Activated CD4-positive, CD25-positive, alpha-beta regulatory T cell treated with anti-CD3 and anti-CD28 coated beads, Interleukin-2, amount 50 U/mL, for 24 hours (primary cell): ENCODE data around the gene FAM228B.
"Not testable (repeated sequence)": the region's sequence is repeated elsewhere in the genome, so short reads cannot be mapped to it uniquely, and the experiment has no call there.

Experiments used
- ATAC-seq, 2 donors: fragments of 150-1000 bp; cut with Tn5 transposase; one replicate each; pipeline ENCODE4 v1.10.0; 2021; ENCODE audit warnings: mild to moderate bottlenecking in 1 of 2, moderate library complexity in 1 of 2

The FAM228B gene

DNA sequence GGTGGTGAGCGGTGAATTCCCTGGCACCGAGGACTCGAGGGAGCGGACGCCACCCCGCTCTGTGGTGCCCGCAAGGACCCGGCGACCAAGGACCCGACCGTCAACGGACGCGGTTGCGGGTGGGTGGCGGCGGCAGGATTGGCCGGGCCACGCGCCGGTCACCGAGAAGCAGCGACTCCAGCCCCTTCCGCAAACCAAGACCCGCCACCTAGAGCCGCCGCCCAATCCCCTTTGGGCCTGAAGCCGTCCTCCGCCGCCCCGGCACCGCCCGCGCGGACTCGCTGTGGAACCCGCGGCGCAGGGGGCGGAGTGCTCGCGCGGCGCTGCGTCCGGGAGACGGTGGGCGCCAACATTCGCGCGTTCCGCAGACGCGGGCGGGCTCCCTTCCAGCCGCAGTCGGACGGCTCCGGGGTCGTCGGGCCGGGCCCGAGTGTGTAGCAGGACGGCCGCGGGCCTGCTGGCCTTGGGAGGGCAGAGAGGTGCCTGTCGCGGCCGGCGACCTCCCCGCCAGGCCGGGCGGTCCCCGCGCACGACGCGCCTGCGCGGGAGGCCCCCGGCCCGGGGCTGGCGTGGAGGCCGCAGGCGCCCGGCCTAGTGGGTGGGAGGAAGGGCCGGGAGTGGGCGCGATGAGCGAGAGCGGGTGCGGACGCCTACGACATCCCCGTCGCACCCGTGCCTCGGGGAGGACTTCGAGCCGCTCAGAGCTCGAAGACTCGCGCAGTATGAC is at the start of gene FAM228B, which contains the start of gene PFN4:
FAM228B (plus strand) TSS at position 275 of the 727 bp plus-strand sequence. CDS start 893 bp downstream, outside the sequence.
PFN4 (minus strand) TSS at position 140 of the 727 bp plus-strand sequence. CDS start 799 bp downstream, outside the sequence.
- ATAC-seq: peak; percentile 91 to 94

DNA sequence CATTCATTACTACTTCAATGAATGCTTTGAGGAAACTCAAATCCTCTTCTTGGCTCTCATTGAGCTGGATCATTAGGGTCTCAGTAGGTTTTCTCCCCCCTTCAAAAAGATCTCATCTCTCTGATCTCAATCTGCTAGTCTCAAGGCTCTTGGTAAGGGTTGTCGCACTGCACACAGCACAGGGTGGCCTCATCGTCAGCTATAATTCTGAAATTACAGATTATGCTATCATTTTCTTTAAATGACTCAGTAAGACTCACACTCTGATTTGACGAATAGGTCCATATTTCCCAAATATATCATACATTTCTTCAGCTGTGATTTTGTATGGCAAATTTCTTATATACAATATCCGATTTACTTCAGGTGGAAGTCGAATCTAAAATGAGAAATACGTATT is 49.5 kb upstream of the FAM228B start:
- ATAC-seq: no peak

DNA sequence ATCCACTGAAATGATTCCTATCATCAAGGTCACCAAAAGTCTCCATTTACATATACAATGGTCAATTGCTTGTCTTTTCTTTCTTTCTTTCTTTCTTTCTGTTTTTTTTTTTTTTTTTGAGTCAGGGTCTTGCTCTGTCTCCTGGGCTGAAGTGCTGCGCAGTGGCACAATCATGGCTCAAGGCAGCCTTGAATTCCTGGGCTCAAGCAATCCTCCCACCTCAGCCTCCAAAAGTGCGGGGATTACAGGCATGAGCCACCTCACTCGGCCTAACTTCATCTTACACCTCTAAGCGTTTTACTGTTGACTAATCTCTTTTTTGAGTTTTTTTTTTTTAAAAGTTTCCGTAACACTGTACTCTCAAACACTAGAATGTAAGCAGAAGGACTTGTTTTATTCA is 48.0 kb upstream of the FAM228B start:
- ATAC-seq: no peak

DNA sequence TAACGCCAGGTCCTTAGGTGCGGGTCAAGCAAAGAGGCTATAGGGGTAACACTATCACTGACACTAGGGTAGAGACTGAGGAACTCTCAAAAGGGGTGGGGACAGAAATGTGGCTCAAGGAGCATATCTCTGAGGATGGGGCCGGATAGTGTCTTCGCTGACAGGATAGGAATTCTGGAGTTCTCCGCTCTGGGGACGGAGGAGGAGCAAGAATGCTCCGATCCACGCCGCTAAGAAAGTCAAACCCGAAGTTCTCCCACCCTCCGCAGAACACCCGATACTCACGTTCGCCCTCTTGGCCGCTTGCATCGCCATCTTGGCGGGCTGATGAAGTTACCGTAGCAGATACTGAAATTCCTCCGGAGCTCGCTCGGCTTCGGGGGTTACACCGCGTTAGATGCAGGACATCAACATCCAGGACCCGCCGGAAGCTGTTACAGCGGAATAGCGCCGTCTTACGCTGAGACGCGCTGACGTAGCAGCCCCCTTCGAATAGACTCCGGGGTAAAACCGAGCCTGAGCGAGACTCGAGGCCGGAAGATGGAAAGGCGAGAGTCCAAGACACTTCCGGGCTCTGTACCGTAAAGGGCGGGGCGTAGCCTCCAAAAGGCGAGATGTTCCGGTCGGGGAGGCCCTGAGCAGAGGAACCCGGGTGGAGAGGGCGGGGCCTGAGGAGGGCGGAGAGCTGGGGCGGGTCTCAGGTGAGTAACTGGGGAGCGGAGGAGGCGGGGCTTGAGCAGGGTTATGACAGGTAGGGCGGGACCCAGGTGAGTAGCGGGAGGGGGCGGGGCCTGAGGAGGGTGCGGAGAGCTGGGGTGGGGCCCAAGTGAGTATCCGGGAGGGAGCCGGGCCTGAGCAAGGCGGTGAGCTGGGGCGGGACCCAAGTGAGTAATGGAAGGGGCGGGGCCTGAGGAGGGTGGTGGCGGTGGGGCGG is 47.1 kb upstream of the FAM228B start, which contains the start of gene SF3B6:
SF3B6 (minus strand) TSS at position 412 of the 934 bp plus-strand sequence; CDS start at position 315, 97 bp downstream.
- peak; percentile 93 to 95 for ATAC-seq

DNA sequence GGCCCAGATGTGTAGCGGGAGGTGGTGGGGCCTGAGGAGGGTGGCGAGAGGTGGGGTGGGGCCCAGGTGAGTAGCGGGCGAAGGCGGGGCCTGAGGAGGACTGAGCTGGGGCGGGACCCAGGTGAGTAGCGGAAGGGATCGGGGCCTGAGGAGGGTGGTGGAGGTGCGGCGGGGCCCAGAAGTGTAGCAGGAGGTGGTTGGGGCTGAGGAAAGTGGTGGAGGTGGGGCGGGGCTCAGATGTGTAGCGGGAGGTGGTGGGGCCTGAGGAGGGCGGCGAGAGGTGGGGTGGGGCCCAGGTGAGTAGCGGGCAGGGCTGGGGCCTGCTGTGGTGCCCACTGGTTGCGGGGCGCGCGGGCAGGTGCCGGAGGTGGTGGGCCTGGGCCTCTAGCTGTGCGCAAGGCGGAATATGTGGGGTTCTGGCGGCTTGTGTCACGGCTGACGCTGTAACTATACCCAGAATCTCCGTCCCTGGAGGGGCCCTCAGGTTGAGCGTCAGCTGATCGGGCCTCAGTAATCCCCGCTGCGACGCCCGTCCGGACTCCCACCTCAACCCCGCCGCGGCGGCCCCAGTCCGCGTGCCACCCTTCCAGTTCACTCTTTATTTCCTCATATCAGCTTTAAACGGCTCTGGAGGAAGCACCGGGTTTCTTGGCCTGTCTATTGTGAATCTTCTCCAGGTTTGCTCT is 46.3 kb upstream of the FAM228B start:
- ATAC-seq: no peak

DNA sequence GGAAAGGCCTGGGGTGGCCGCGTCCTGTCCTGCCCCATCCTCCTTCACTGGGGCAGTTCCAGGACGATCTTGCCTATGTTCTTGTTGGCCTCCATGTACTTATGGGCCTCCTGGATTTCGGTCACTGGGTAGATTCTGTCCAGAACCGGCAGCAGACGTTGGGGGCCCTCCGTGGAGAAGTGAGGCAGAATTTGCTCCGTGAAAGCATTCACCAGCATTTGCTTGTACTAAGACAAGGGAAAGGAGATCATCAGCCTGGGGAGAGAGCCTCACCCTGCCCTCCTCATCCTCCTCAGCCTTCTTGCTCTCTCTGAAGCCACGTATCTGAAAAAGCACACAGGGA is 45.8 kb upstream of the FAM228B start:
- ATAC-seq: no peak

DNA sequence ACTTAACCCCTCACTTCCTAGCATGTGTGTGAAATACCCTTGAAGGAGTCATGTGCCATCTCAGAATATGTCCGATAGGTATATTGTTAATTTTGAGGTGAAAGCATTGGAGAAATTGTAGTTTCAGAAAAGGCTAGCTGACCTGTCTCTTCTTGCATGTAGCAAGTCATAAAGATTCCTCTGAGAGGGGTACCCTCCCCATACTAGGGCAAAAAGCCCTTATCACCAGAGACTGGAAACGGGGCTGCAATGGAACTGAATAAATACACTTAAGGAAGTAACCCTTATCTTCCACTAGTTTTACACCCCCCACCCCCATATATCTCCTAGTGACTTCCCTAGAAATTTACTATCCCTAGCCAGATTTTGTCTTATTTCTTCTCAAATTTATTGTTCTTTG is 45.4 kb upstream of the FAM228B start:
- no peak for ATAC-seq

DNA sequence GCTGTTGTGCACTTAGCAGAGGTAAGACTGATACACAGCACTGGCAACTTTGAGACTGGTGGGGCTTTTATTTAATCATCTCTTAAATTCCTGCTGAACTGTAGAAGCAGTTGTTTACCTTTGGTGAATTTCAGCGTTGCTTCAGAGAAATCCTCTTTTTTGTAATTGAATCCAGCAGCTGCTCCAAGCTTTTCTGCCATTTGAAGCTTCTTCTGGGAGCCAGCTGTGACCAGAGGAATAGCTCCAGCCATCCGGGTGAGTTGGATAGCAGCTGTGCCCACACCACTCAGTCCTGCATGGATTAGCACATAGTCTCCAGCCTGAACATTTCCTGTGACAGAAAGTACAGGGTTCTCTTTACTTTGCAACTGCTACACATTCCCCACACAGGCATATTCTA is 42.6 kb upstream of the FAM228B start:
- ATAC-seq: no peak

DNA sequence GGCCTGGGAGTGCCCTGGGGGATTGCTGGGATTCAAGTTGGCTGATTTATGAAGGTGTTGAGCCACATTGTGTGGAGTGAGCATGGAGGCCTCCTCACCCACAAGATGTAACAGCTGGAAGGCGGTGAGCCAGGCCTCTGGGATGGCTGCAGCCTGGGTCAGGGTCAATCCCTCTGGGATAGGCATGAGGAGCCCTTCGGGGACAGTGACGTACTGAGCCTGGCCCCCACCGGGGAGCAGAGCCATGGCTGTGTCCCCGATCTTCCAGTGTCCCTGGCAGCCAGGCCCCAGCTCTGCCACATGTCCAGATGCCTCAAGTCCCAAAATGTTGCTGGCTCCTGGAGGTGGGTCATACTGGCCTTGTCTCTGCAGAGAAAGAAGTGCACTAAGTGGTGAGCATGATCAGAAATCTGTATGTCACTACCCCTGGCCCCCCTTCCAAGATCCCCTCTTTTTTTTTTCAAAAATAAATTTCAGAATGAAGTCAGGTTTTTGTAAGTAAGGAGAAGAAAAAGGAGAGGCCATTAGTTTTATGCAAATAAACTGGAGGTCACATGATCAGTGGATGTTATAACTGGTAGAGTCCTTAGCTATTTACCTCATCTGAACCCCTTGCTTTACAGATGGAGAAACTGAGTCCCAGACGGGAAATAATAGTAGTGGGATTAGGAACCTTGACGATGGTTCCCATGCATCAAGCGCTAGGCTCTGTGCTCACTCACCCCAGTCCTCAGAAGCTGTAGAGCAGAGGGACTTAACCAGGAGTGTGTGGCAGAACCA is 40.3 kb upstream of the FAM228B start:
- no peak for ATAC-seq

DNA sequence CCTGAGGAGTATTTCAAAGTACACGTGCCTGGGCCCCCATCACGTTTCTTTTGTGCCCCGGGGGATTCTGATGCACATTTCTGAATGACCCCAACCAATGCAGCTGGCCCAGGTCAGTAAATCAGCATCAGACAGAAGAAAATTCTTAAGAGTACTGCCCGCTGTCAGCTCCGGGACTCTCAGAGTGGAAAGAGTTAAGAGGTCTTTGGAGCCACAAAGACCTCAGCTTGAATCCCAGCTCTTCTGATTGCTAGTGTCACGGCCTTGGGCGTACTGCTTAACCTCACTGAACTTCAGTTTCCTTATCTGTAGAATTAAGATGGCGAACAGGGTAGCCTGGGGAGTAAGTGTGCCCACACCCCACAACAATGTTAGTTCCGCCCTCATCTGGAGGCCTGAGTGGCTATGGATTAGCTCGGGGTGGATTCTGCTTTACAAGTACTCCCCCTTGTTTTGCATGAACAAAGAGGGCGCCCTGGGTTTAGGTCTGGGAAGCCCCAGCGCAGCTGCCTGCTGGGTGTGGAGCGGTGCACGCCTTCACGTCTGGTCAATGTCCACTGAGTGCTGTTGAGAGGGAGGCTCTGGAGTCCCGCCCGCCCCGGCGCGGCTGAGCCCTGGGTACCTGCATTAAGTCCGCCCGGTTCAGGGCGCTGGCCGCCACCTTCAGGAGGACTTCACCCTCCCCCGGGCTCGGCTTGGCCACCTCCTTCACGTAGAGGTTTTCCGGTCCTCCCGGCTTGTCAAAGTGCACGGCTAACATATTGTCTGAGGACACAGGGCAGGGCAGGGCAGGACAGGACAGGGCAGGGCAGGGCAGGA is 39.5 kb upstream of the FAM228B start:
- ATAC-seq: peak; percentile 47 to 52

DNA sequence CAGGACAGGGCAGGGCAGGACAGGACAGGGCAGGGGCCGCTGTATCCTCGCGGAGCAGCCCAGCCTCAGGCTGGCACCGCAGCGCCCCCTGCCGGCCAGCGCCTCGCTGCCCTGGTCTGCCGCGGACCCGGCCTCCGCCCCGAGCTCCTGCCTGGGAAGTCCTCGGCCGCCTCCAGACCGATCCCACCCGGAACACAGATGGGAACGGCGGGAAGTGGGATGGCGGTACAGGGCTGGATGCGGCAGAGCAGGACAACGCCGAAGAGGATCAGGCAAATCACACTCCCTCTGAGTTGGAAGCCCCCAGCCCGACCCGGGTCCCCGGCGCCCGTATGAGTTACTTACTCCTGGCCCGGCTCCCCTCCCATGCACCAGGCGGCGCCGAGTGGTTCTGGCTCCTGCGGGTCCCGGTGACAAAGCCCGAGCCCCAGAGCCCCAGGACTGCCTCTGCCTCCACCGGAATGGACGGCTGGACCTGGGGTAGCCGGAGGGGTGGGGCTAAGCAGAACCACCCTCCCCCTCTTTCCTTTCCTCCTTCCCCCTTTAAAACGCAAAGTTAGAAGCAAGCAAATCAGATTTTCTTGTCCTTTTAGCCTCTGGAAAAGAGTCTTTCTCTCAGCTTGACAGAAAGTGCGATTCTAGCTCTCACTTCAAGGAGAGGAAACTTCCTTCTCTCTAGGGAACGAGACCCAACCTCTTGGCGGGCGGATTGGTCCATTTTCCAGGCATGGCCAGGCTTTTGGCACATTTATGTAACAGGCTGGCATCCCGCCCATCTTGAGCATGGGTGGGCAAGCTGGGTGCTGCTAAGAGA is 38.7 kb upstream of the FAM228B start, which contains the start of gene TP53I3:
TP53I3 (minus strand) TSS at position 449 of the 814 bp plus-strand sequence. CDS start 508 bp downstream, outside the sequence.
- ATAC-seq: peak; percentile 96

DNA sequence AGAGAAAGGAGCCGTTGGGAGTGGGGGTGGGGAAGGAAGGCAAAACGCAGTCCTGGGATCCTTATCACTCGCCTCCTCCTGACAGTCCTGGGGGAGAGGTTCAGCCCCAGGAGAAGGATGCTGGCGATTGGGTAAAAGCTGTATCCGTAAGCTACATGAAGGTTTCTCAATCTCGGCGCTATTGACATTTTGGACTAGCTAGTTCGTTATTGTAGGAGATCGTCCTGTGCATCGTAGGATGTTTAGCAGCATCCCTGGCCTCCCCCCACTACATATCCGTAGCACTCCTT is 38.1 kb upstream of the FAM228B start:
- ATAC-seq: no peak

DNA sequence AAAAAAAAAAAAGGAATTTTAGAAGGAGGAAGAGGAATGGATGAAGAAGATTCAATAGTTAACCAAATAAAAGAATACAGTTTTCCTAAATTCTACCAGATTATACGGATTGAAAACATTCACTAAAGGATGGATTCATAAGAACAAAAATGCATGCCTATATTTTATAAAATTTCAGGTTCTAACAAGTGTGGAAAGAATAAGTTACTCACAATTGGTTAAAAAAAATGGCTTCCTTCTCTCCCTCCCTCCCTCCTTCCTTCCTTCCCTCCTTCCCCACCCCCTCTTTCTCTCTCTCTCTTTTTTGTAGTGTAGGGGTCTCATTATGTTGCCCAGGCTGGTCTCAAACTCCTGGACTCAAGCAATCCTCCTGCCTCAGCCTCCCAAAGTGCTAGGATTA is 37.0 kb upstream of the FAM228B start:
- no peak for ATAC-seq

DNA sequence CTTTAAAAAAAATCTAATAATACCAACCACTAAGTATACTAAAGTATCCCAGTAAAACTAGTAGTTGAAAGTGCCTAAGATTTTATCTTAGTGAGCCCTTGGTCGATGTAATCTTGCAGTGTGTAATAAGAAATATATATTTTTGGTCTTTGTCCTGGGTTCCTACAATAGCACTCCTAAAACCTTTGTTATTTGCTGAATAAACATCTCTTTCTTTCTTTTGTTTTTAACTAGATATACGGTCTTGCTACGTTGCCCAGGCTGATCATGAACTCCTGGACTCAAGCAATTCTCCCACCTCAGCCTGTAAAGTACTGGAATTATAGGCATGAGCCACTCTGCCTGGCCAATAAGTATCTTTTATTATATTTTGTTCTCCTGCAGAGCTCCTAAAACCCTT is 36.2 kb upstream of the FAM228B start:
- no peak for ATAC-seq

DNA sequence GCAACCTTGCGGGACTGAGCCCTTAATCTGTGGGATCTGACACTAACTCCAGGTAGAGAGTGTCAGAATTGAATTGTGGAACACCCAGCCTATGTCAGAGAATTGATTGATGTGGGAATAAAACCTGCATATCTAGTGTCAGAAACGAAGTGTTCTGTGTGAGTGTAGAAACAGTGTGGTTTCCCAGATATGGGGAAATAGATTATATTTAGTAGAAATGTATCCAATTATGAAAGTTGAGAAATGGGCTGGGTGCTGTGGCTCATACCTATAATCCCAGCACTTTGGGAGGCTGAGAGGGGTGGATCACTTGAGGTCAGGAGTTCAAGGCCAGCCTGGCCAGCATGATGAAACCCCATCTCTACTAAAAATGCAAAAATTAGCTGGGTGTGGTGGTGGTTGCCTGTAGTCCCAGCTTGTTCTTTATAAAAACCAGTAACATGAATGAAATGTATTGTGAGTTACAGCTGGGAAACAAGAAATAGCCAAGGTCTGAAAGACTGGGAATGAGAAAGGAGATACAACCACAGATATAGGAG is 34.4 kb upstream of the FAM228B start:
- no peak for ATAC-seq

DNA sequence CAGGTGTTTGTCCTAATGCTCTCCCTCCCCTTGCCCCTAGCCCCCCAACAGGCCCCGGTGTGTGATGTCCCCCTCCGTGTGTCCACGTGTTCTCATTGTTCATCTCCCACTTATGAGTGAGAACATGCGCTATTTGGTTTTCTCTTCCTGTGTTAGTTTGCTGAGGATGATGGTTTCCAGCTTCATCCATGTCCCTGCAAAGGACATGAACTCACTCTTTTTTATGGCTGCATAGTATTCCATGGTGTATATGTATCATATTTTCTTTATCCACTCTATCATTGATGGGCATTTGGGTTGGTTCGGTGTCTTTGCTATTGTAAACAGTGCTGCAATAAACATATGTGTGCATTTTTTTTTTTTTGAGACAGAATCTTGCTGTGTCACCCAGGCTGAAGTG is 30.0 kb upstream of the FAM228B start:
- not testable (repeated sequence) for ATAC-seq

DNA sequence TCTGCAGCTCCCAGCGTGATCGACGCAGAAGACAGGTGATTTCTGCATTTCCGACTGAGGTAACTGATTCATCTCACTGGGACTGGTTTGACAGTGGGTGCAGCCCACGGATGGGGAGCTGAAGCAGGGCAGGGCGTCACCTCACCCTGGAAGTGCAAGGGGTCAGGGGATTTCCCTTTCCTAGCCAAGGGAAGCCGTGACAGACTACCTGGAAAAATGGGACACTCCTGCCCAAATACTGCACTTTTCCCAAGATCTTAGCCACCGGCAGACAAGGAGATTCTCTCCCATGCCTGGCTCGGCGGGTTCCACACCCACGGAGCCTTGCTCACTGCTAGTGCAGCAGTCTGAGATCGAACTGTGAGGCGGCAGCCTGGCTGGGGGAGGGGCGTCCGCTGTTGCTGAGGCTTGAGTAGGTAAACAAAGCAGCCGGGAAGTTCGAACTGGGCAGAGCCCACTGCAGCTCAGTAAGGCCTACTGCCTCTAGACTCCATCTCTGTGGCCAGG is 28.0 kb upstream of the FAM228B start:
- ATAC-seq: not testable (repeated sequence)

DNA sequence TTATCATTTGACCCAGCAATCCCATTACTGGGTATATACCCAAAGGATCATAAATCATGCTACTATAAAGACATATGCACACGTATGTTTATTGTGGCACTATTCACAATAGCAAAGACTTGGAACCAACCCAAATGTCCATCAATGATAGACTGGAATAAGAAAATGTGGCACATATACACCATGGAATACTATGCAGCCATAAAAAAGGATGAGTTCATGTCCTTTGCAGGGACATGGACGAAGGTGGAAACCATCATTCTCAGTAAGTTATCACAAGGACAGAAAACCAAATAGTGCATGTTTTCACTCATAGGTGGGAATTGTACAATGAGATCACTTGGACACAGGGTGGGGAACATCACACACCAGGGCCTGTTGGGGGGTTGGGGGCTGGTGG is 22.5 kb upstream of the FAM228B start:
- ATAC-seq: not testable (repeated sequence)

DNA sequence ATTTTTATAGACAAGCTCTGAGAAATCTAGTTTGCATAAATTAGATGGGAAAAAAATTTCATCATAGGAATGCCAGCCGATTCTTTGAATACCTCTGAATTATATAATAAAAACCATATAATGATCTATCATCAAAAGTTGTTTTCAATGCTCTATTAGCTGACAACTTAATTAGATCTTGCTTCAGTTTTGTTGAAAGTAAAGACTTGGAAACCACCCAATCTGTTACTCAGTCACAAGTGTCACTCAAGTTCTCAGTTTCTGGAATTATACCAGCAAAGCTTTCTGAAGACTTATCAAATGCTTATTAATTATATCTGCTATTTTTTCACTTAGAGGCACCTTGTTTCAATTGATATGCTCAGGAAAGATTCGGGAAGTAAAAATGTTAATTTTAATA is 21.3 kb upstream of the FAM228B start:
- ATAC-seq: no peak

DNA sequence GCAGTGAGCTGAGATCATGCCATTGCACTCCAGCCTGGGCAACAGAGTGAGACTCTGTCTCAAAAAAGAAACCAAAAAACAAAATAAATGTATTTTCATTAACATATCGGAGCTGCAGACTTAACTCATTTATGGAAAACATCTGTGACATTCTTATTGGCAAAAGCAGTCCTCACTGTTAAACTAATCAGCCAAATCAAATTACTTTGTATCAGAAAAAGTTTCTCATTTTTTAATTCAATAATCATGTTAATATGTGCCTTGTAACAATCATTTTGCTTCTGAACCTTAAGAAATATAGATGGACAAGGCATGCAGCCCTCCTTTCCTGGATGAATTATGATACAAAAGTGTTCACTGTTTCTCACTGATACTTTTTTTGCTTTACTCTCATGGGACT is 20.6 kb upstream of the FAM228B start:
- ATAC-seq: no peak
